Type B pancreatic cell (in vitro differentiated cells): ENCODE measurements around the gene HDAC9. TPM values are rescaled to one million over a fixed set of nuclear protein-coding genes. Genes with fewer than 3 reads are reported as not detected.

Source experiments
- DNase-seq: peaks from one replicate; pipeline ENCODE4 v3.0.0; 2021; ENCODE audit warnings: mixed read lengths; ENCODE audit not compliant: unreplicated experiment; ENCODE audit errors: extremely low spot score
- H3K27ac Mint-ChIP-seq: 2 replicates; pipeline ENCODE4 v1.8.0; 2021; ENCODE audit warnings: mild to moderate bottlenecking, mixed read lengths
- H3K27me3 Mint-ChIP-seq: 2 replicates; pipeline ENCODE4 v1.8.0; 2021; ENCODE audit warnings: mixed read lengths
- H3K36me3 Mint-ChIP-seq: 2 replicates; pipeline ENCODE4 v1.8.0; 2021; ENCODE audit warnings: mixed read lengths
- H3K4me1 Mint-ChIP-seq: one replicate; pipeline ENCODE4 v1.8.0; 2021; ENCODE audit warnings: mixed read lengths; ENCODE audit not compliant: unreplicated experiment
- H3K4me3 Mint-ChIP-seq: 2 replicates; pipeline ENCODE4 v1.8.0; 2021; ENCODE audit warnings: mild to moderate bottlenecking, mixed read lengths
- H3K9me3 Mint-ChIP-seq: 2 replicates; pipeline ENCODE4 v1.8.0; 2021; ENCODE audit warnings: mixed read lengths
- CTCF ChIP-seq: fragments of 200-600 bp; sonication (generic); conservative IDR thresholded peaks from 2 replicates; pipeline ENCODE4 v1.5.0; 2021; ENCODE audit warnings: antibody characterized with exemption, mild to moderate bottlenecking
- total RNA-seq: library from RNA; stranded (reverse); gene quantifications from 2 replicates; pipeline ENCODE4 v1.2.1, GENCODE V29; 2021; ENCODE audit warnings: low replicate concordance

The HDAC9 gene
- total RNA-seq, 1 donor from 2014 or later, result 6.8 TPM

DNA sequence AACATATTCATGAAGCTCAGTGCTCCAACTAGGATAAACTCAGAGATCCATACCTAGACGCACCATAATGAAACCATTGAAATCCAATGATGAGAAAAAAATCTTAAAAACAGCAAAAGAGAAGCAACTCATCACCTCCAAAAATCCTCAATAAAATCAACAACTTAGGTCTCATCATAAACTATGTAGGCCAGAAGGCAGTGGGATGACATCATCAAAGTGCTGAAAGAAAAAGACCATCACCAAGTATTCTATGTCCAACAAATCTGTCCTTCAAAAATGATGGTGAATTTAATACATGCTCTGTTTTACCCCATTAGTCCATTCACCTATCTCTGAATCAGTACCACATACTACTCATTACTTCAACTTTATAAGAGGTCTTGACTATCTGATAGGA, 304.4 kb downstream of the HDAC9 start:
- H3K4me3 Mint-ChIP-seq, result no peak overlapping the region
- H3K4me1 Mint-ChIP-seq, result peaks cover 10% of the 10 kb centered on the region
- H3K36me3 Mint-ChIP-seq, result no peaks in the 10 kb centered on the region
- H3K27me3 Mint-ChIP-seq, result no peaks in the 10 kb centered on the region
- DNase-seq, result no peak
- TF ChIP-seq CTCF, result no peak
- no peaks in the 10 kb centered on the region for H3K9me3 Mint-ChIP-seq
- no peak overlapping the region for H3K27ac Mint-ChIP-seq

- Mint-ChIP-seq H3K27me3 (no peaks in the 10 kb centered on the region), H3K9me3 (peaks cover 7% of the 10 kb centered on the region), H3K4me1 (peaks cover 7% of the 10 kb centered on the region), H3K36me3 (no peaks in the 10 kb centered on the region), H3K27ac (no peak overlapping the region), H3K4me3 (no peak overlapping the region)
- no peak for DNase-seq
- TF ChIP-seq CTCF, result no peak
These were observed 308.4 kb downstream of the HDAC9 start for GRCh38 chr7:18803923-18804322.

- TF ChIP-seq CTCF, result no peak
- no peak for DNase-seq
- Mint-ChIP-seq H3K36me3 (no peaks in the 10 kb centered on the region), H3K27me3 (no peaks in the 10 kb centered on the region), H3K4me3 (no peak overlapping the region), H3K27ac (no peak overlapping the region), H3K9me3 (peaks cover 7% of the 10 kb centered on the region), H3K4me1 (peaks cover 7% of the 10 kb centered on the region)
These were observed 310.6 kb downstream of the HDAC9 start for GRCh38 chr7:18806177-18806576.

- H3K27me3 Mint-ChIP-seq, result no peaks in the 10 kb centered on the region
- H3K36me3 Mint-ChIP-seq, result no peaks in the 10 kb centered on the region
- peaks cover 12% of the 10 kb centered on the region for H3K9me3 Mint-ChIP-seq
- no peak for DNase-seq
- no peak overlapping the region for H3K4me3 Mint-ChIP-seq
- no peak overlapping the region for H3K27ac Mint-ChIP-seq
- TF ChIP-seq CTCF, result no peak
- H3K4me1 Mint-ChIP-seq, result peaks cover 7% of the 10 kb centered on the region
These were observed 312.5 kb downstream of the HDAC9 start for GRCh38 chr7:18808026-18808425.

GRCh38 chr7:18815261-18815960, 319.9 kb downstream of the HDAC9 start:
- TF ChIP-seq CTCF, result no peak
- no peaks in the 10 kb centered on the region for H3K4me1 Mint-ChIP-seq
- H3K36me3 Mint-ChIP-seq, result no peaks in the 10 kb centered on the region
- H3K27ac Mint-ChIP-seq, result no peak overlapping the region
- H3K27me3 Mint-ChIP-seq, result no peaks in the 10 kb centered on the region
- DNase-seq, result no peak
- peaks cover 5% of the 10 kb centered on the region for H3K9me3 Mint-ChIP-seq
- H3K4me3 Mint-ChIP-seq, result no peak overlapping the region
